Lung (tissue), 12 donors: ENCODE results near the gene PLA2G4E. TPM values are rescaled to one million over a fixed set of nuclear protein-coding genes. Genes with fewer than 3 reads are reported as not detected.

ENCODE experiments used
- ATAC-seq: fragments of 200-7000 bp; cut with Tn5 transposase; one replicate; pipeline ENCODE4 v1.9.1; 2020; ENCODE audit warnings: moderate number of reproducible peaks; ENCODE audit not compliant: insufficient read depth, low FRiP score
- DNase-seq, 3 donors: peaks; one replicate each; pipeline ENCODE4 v3.0.0-alpha.2; 2013 to 2017
- H3K27ac ChIP-seq, 2 donors: one replicate each; pipeline ENCODE4 v1.5.1; 2013; ENCODE audit warnings: mild to moderate bottlenecking in 2 of 2, moderate library complexity in 2 of 2, control low read depth in 1 of 2, inconsistent platforms in 1 of 2, low read depth in 1 of 2, low read length in 1 of 2
- H3K27me3 ChIP-seq, 3 donors: one replicate each; pipeline ENCODE4 v1.5.1; 2013; ENCODE audit warnings: low read length in 2 of 3; ENCODE audit not compliant: control insufficient read depth in 3 of 3, insufficient read depth in 3 of 3
- H3K36me3 ChIP-seq, 4 donors: one replicate each; pipeline ENCODE4 v1.5.1; 2013; ENCODE audit warnings: low read length in 4 of 4, mild to moderate bottlenecking in 1 of 4, moderate library complexity in 1 of 4; ENCODE audit not compliant: control insufficient read depth in 4 of 4, insufficient read depth in 4 of 4
- H3K4me1 ChIP-seq, 5 donors: one replicate each; pipeline ENCODE4 v1.5.1; 2013; ENCODE audit warnings: low read length in 5 of 5, mild to moderate bottlenecking in 2 of 5, moderate library complexity in 1 of 5; ENCODE audit not compliant: control insufficient read depth in 5 of 5, insufficient read depth in 5 of 5
- H3K4me3 ChIP-seq: one replicate; pipeline ENCODE4 v1.5.1; 2013; ENCODE audit warnings: mild to moderate bottlenecking, control low read depth, moderate library complexity
- H3K9ac ChIP-seq, 2 donors: one replicate each; pipeline ENCODE4 v1.5.1; 2013; ENCODE audit warnings: low read length in 2 of 2, control low read depth in 1 of 2; ENCODE audit not compliant: insufficient read depth in 1 of 2
- H3K9me3 ChIP-seq, 4 donors: one replicate each; pipeline ENCODE4 v1.5.1; 2013; ENCODE audit warnings: low read length in 3 of 4, mild to moderate bottlenecking in 1 of 4, moderate library complexity in 1 of 4; ENCODE audit not compliant: control insufficient read depth in 4 of 4, insufficient read depth in 3 of 4
- whole genome bisulfite sequencing, 2 donors: extraction: QIAGEN DNeasy Blood & Tissue Kit; methylation state at CpG; one replicate each; pipeline ENCODE4 v1.1.7; 2013; 5-methylcytosine and 5-hydroxymethylcytosine counted together
- polyA plus RNA-seq, 2 donors: library from polyadenylated mRNA; stranded (reverse); fragments of 200-250 nt; gene quantifications; one replicate each; pipeline ENCODE4 v1.2.1, GENCODE V29; 2013
- total RNA-seq, 2 donors: library from RNA; depleted of rRNA in 1 of 2; stranded (reverse); fragments of >200 nt in 1 of 2; gene quantifications; one replicate each; pipeline ENCODE4 v1.2.1, GENCODE V29; 2014 to 2021
- TF ChIP-seq, protein P1 (sequence below): IDR thresholded peaks from 2 replicates; pipeline ENCODE4 v1.5.1; 2012; ENCODE audit warnings: mild to moderate bottlenecking; ENCODE audit errors: control extremely low read depth, extremely low read depth
- donor health status: control.
- donor health status: control.
- donor health status: Bipolar disorder and iron deficiency.
- donor health status: healthy.
- donor health status: DM: yes; HTN: yes; CAD: no.

Gene PLA2G4E
- total and polyA plus RNA-seq, 4 donors: 0.38 to 1.7 (median 1.7) TPM; not detected in 1

DNA sequence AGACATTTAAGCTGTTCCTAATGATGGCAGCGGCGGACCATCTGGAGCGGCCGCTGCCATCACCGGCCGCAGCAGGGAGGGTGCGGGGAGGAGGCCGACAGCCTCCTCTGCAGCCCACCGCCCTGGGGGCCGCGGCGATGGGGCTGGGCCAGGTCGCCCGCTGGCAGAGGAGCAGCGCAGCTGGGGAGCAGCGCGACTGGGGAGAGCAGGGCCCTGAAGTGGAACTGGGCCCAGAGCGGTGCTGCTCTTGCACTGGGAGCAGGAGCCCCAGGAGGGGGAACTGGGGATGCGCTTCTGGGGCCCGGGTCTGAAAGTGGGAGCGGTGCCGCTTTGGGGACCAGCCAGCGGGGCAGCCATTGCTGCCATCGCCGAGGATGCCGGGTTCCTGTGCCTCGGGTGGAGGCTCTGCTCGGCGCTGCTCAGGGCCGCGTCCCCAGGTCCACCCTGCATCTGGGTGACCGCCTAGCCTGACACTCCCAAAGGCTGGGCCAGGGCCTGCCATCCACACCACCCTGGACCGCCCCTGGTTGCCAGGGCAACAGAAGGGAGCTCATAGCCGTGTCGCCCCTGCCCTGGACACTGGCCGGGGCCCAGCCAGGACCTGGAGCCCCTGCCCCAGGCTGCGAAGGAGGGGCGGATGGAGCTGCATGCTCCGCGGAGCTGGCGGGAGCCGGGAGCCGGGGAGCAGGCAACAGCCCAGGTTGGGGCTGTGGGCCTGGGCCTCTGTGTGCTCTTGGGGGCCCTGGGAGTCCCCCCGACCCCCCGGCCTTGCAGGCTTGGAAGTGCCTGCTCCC is 15.5 kb upstream of the PLA2G4E start:
- Histone ChIP-seq H3K27ac (no peak overlapping the region), H3K9me3 (peaks cover 0 to 6% (median 0%) of the 10 kb centered on the region in 4 donors), H3K36me3 (no peaks in the 10 kb centered on the region), H3K4me1 (peaks cover 0 to 4% (median 0%) of the 10 kb centered on the region in 5 donors), H3K4me3 (no peak overlapping the region), H3K27me3 (no peaks in the 10 kb centered on the region), H3K9ac (no peak overlapping the region)
- no peak for ATAC-seq
- TF ChIP-seq, protein P1, sequence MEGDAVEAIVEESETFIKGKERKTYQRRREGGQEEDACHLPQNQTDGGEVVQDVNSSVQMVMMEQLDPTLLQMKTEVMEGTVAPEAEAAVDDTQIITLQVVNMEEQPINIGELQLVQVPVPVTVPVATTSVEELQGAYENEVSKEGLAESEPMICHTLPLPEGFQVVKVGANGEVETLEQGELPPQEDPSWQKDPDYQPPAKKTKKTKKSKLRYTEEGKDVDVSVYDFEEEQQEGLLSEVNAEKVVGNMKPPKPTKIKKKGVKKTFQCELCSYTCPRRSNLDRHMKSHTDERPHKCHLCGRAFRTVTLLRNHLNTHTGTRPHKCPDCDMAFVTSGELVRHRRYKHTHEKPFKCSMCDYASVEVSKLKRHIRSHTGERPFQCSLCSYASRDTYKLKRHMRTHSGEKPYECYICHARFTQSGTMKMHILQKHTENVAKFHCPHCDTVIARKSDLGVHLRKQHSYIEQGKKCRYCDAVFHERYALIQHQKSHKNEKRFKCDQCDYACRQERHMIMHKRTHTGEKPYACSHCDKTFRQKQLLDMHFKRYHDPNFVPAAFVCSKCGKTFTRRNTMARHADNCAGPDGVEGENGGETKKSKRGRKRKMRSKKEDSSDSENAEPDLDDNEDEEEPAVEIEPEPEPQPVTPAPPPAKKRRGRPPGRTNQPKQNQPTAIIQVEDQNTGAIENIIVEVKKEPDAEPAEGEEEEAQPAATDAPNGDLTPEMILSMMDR: no peak
- DNase-seq: no peak
- 88 to 94% methylated on average over 45 of the region's 45 CpGs for WGBS, 2 donors

DNA sequence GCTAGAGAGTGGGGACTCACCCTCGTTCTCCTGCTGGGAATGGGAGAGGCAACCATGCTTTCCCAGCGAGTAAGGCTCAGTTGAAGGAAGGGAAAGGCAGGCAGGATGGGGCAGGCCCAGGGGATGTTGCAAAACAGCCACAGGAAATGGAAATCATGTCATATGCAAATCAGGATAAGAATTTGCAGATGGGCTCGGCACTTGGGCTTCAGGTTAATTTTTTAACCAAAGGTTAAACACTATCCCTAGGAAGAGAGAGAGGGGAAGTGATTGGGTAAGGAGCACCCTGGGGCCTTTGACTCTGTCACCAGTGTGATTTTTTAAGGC is 14.6 kb upstream of the PLA2G4E start:
- H3K4me3 ChIP-seq: no peak overlapping the region
- peaks cover 0 to 4% (median 0%) of the 10 kb centered on the region in 5 donors for H3K4me1 ChIP-seq
- H3K27ac ChIP-seq: peak overlapping the region in 1 of 2 donors; percentile 29
- peaks cover 0 to 6% (median 0%) of the 10 kb centered on the region in 4 donors for H3K9me3 ChIP-seq
- TF ChIP-seq, protein P1: no peak
- DNase-seq (no peak), ATAC-seq (peak; percentile 49)
- no peak overlapping the region for H3K9ac ChIP-seq
- 19 to 27% methylated on average over 3 of the region's 3 CpGs for WGBS, 2 donors
- no peaks in the 10 kb centered on the region for H3K36me3 ChIP-seq
- H3K27me3 ChIP-seq: no peaks in the 10 kb centered on the region

DNA sequence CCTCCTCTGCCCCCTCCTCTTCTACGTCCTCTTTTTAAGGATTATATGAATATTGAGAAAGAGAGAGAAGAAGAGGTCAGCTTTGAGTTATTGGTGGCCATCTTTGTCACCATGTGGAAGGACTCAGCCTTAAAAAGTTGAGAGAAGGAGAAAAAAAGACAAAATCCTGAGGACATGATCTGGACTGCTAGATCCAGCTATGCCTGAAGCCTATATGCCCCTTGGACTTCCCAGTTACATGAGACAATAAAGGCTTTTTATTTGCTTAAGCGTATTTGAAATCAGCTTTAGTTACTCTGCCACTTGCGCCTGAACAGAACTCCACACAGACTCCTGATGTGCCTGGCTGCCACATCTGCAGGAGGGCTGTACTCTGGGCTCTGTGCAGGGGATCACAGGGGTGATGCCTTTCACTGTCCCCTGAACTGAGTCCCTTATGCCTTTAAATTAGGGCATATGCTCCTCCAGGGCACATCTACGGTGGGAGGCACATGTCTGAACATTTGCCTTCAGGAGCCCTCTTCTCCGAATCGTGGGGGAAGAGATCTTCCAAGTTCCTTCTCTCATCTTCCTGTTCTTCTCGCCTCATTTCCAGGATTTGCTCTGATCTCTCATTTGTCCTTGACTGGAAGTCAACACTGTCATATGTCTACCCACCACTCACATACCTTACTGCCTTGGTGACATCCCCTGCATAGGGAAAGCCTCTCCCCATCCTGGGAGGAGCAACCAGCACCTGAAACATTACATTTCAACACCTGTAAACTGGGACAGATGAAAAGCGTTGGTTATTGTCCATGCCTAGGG is 14.0 kb upstream of the PLA2G4E start:
- no peak for ATAC-seq
- Histone ChIP-seq H3K4me3 (no peak overlapping the region), H3K9ac (no peak overlapping the region), H3K9me3 (peaks cover 0 to 8% (median 0%) of the 10 kb centered on the region in 4 donors), H3K4me1 (peaks cover 0 to 4% (median 0%) of the 10 kb centered on the region in 5 donors), H3K27me3 (no peaks in the 10 kb centered on the region), H3K36me3 (no peaks in the 10 kb centered on the region), H3K27ac (peak overlapping the region in 1 of 2 donors; percentile 29)
- TF ChIP-seq, protein P1: no peak
- DNase-seq: no peak
- WGBS, 2 donors: 59 to 71% methylated on average over 8 of the region's 8 CpGs
